ENCODE results near the gene RAD51B. TPM values are rescaled to one million over a fixed set of nuclear protein-coding genes. Genes with fewer than 3 reads are reported as not detected.

RAD51B gene
- total RNA-seq, 1 donor from 2014 or later = 25.1 TPM

DNA sequence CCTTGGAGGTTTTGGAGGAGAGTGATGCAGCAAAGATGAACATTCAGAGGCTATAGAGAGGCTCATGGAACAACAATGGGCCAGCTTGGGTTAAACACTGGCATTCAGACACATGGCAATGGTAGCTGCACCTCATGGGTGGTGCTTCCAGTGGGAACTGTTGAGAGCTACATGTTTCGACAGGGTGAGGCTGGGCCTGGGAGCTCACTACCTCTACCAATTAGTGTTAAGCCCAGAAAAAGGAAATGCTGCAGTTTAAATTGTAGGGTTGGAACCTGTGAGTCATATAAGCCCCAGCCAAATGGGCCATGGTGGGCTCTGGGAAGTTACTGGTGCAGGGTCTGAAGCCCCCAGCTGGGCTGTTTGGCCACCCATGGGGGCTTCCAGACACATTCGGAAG is 693.6 kb downstream of the RAD51B start:
- H3K36me3 Mint-ChIP-seq (ENCODE audit: low read depth) = no peaks in the 10 kb centered on the region
- no peaks in the 10 kb centered on the region for H3K9me3 Mint-ChIP-seq
- intact Hi-C loops (cut with micrococcal nuclease) = no loop called here
- no peaks in the 10 kb centered on the region for H3K27me3 Mint-ChIP-seq (ENCODE audit: low read depth)
- peaks cover 8% of the 10 kb centered on the region for H3K4me1 Mint-ChIP-seq (ENCODE audit: low read depth)
- no peak overlapping the region for H3K4me3 Mint-ChIP-seq (ENCODE audit: low read depth)
- H3K27ac Mint-ChIP-seq = no peak overlapping the region
- DNase-seq (ENCODE audit: low spot score) = no peak

DNA sequence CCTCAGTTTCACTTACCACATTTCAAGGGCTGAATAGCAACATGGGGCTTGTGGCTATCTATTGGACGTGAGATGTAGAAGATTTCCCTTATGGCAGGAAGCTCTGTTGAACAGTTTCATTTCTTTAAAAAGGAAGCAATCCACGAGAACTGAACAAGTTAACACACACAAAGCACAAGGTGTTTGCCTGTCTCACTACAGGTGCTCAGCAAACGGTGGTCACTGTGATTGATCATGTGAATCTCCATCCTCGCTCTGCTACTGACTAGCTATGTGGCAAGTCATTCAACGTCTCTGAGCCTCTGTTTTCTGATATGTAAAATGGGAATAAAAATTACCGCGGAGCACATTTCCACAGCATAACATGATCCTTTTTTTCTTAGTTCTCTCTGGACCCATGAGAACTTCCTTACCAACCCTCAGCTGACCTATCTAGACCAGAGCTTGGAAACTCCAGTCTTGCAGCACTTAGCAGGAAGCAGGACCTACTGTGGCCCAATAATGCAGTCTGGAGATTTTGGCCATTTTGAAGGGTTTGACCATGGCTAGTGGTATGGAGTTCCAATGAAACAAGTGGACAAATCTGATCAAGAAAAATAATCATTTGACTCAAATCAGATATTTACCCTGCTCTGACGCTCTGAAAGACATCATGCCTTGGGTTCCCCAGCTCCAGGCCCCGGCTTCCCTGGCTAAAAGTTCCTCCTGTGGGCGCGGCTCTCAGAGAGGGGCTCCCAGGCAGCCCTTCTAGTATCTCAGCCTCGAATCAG is 694.4 kb downstream of the RAD51B start:
- no peak overlapping the region for H3K4me3 Mint-ChIP-seq (ENCODE audit: low read depth)
- intact Hi-C loops (cut with micrococcal nuclease) = no loop called here

DNA sequence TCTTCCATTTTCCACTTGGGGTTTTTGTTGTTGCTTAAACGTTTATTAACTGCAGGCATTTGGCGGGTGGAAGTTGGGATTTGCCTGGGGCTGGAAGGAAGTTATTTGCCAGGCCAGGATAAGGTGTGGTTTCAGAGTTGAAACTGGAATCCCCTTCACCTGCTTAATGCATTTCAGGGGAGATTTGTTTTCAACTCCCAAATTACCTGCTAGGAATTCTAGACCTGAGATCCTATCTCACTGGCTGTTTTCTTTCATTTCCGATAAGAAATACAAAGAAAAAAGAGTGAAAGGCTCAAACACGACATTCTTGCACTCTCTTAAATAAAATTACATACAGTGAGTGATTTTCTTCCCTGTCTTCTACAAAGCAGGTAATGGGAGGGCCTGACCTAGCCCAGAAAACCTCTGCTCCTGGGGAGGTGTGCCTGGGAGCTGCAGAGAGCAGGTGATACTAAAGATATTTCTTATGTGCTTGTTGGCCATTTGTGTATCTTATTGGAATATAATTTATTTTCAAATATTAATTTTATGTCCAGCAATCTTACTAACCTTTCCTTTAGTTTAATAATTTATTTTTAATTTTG is 695.1 kb downstream of the RAD51B start:
- H3K36me3 Mint-ChIP-seq (ENCODE audit: low read depth) = no peaks in the 10 kb centered on the region
- peaks cover 12% of the 10 kb centered on the region for H3K4me1 Mint-ChIP-seq (ENCODE audit: low read depth)
- H3K9me3 Mint-ChIP-seq = no peaks in the 10 kb centered on the region
- no peaks in the 10 kb centered on the region for H3K27me3 Mint-ChIP-seq (ENCODE audit: low read depth)
- no peak overlapping the region for H3K27ac Mint-ChIP-seq
- H3K4me3 Mint-ChIP-seq (ENCODE audit: low read depth) = no peak overlapping the region
- intact Hi-C loops (cut with micrococcal nuclease) = no loop called here
- DNase-seq (ENCODE audit: low spot score) = no peak

More for the DNA sequence above, 694.4 kb downstream of the RAD51B start:
- Mint-ChIP-seq H3K27me3 (ENCODE audit: low read depth) (no peaks in the 10 kb centered on the region), H3K27ac (no peak overlapping the region), H3K4me1 (ENCODE audit: low read depth) (peaks cover 8% of the 10 kb centered on the region), H3K36me3 (ENCODE audit: low read depth) (no peaks in the 10 kb centered on the region), H3K9me3 (no peaks in the 10 kb centered on the region)
- no peak for DNase-seq (ENCODE audit: low spot score)

GRCh38 chr14:68516342-68516741 is 696.8 kb downstream of the RAD51B start:
- intact Hi-C loops (cut with micrococcal nuclease) = no loop called here
- Mint-ChIP-seq H3K27me3 (ENCODE audit: low read depth) (no peaks in the 10 kb centered on the region), H3K4me3 (ENCODE audit: low read depth) (no peak overlapping the region), H3K36me3 (ENCODE audit: low read depth) (no peaks in the 10 kb centered on the region), H3K4me1 (ENCODE audit: low read depth) (peaks cover 12% of the 10 kb centered on the region), H3K27ac (no peak overlapping the region), H3K9me3 (no peaks in the 10 kb centered on the region)
- DNase-seq (ENCODE audit: low spot score) = no peak

GRCh38 chr14:68518166-68518565 is 698.6 kb downstream of the RAD51B start:
- no peak for DNase-seq (ENCODE audit: low spot score)
- H3K36me3 Mint-ChIP-seq (ENCODE audit: low read depth) = no peaks in the 10 kb centered on the region
- intact Hi-C loops (cut with micrococcal nuclease) = no loop called here
- H3K4me1 Mint-ChIP-seq (ENCODE audit: low read depth) = peaks cover 7% of the 10 kb centered on the region
- no peak overlapping the region for H3K27ac Mint-ChIP-seq
- H3K27me3 Mint-ChIP-seq (ENCODE audit: low read depth) = no peaks in the 10 kb centered on the region
- no peak overlapping the region for H3K4me3 Mint-ChIP-seq (ENCODE audit: low read depth)
- H3K9me3 Mint-ChIP-seq = no peaks in the 10 kb centered on the region

DNA sequence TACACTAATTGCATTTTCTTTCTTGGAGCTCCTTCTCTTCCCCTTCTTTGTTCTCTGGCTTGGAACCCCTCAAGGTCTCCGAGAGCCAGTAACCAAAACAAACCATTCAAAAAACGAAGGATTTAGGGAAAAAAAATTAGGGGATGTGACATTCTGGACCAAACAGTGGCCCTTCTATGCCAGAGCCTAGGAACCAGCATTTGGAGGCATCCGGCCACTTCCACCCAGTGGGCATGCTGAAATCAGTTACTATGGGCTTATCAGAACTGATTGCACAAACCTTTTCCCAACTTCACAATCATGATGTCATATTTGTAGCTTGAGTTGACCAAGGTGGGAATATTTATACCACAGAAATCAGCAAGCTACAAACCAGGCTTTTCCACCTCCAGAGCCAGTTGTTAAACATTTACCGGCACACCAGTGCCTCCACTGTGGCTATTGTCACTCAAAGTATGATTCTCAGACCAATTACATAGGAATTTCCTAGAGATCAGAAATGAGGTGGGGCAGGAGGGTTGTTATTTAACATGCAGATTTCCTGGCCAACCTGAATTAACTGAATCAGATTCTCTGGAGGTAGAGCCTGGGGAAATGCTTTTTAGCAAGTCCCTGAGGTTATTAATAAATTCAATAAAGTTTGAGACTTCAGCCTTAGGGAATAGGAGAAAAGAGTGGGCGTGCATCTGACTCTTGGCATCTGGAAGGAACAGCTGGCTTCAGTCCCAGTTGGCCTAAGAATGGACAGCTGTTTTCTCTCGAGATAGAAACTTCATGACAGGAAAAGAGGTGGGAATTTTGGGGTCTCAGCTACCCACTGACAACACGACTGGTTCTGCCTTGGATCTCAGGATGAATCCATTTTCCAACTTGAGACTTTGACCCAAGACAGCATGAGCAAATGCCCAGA is 699.4 kb downstream of the RAD51B start:
- no peaks in the 10 kb centered on the region for H3K36me3 Mint-ChIP-seq (ENCODE audit: low read depth)
- peaks cover 5% of the 10 kb centered on the region for H3K4me1 Mint-ChIP-seq (ENCODE audit: low read depth)
- no peak overlapping the region for H3K27ac Mint-ChIP-seq
- DNase-seq (ENCODE audit: low spot score) = no peak
- no peaks in the 10 kb centered on the region for H3K9me3 Mint-ChIP-seq
- H3K4me3 Mint-ChIP-seq (ENCODE audit: low read depth) = no peak overlapping the region
- H3K27me3 Mint-ChIP-seq (ENCODE audit: low read depth) = no peaks in the 10 kb centered on the region
- intact Hi-C loops (cut with micrococcal nuclease) = no loop called here

- Mint-ChIP-seq H3K27me3 (ENCODE audit: low read depth) (no peaks in the 10 kb centered on the region), H3K4me3 (ENCODE audit: low read depth) (no peak overlapping the region), H3K27ac (no peak overlapping the region), H3K4me1 (ENCODE audit: low read depth) (peaks cover 4% of the 10 kb centered on the region), H3K36me3 (ENCODE audit: low read depth) (no peaks in the 10 kb centered on the region), H3K9me3 (no peaks in the 10 kb centered on the region)
- intact Hi-C loops (cut with micrococcal nuclease) = no loop called here
- no peak for DNase-seq (ENCODE audit: low spot score)
These were observed 700.1 kb downstream of the RAD51B start for GRCh38 chr14:68519671-68520187.

DNA sequence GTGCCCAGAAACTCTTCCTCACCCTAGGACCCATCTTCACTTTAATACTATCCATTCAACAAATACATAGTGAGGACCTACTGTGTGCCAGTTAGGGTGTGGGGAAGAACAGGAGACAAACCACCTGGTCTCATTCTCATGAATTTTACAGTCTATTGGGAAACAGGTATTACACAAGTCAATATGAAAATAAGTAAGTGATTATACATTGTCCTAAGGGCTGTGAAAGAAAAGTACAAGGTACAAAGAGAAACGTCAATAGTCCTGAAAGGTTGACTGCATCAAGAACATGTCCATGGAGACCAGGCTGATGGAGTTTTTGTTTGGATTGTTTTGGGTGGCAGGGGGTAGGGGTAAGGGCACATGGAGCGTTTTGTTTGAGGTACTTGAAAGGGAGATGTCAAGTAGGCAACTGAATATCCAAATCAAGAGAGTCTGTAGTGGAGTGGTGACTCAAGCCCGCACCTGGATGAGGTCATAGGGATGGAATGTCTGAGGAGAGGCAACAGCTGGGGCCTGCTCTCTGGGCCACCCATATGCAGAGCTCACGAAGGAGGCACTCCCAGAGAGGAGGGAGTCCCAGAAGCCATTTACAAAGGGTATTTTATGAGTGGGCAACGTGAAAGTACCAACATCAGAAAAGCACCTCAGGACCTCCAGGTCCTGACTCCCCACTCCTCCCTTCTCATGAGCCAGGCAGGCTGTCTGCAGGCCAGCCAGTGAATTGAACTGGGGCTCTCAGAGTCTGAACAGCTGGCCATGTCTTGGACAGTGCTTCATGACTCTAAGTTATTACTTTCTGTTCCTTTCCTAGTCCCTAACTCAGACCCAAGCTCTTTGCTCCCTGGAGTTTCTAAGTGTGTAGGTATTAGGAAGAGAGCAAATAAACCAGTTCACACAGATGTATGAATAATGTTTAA is 701.3 kb downstream of the RAD51B start:
- Mint-ChIP-seq H3K27me3 (ENCODE audit: low read depth) (no peaks in the 10 kb centered on the region), H3K4me1 (ENCODE audit: low read depth) (peaks cover 4% of the 10 kb centered on the region), H3K4me3 (ENCODE audit: low read depth) (no peak overlapping the region), H3K36me3 (ENCODE audit: low read depth) (no peaks in the 10 kb centered on the region), H3K9me3 (no peaks in the 10 kb centered on the region), H3K27ac (no peak overlapping the region)
- DNase-seq (ENCODE audit: low spot score) = no peak
- intact Hi-C loops (cut with micrococcal nuclease) = no loop called here

- Mint-ChIP-seq H3K4me3 (ENCODE audit: low read depth) (no peak overlapping the region), H3K27me3 (ENCODE audit: low read depth) (no peaks in the 10 kb centered on the region), H3K27ac (no peak overlapping the region), H3K36me3 (ENCODE audit: low read depth) (no peaks in the 10 kb centered on the region), H3K4me1 (ENCODE audit: low read depth) (peaks cover 4% of the 10 kb centered on the region), H3K9me3 (no peaks in the 10 kb centered on the region)
- no peak for DNase-seq (ENCODE audit: low spot score)
- intact Hi-C loops (cut with micrococcal nuclease) = no loop called here
These were observed 702.0 kb downstream of the RAD51B start for GRCh38 chr14:68521557-68521901.

- intact Hi-C loops (cut with micrococcal nuclease) = no loop called here
- H3K36me3 Mint-ChIP-seq (ENCODE audit: low read depth) = no peaks in the 10 kb centered on the region
- no peak overlapping the region for H3K4me3 Mint-ChIP-seq (ENCODE audit: low read depth)
- no peak for DNase-seq (ENCODE audit: low spot score)
- H3K9me3 Mint-ChIP-seq = no peaks in the 10 kb centered on the region
- H3K4me1 Mint-ChIP-seq (ENCODE audit: low read depth) = peaks cover 4% of the 10 kb centered on the region
- H3K27me3 Mint-ChIP-seq (ENCODE audit: low read depth) = no peaks in the 10 kb centered on the region
- no peak overlapping the region for H3K27ac Mint-ChIP-seq
These were observed 702.5 kb downstream of the RAD51B start for GRCh38 chr14:68521961-68522509.

- Mint-ChIP-seq H3K27ac (no peak overlapping the region), H3K9me3 (no peaks in the 10 kb centered on the region), H3K4me1 (ENCODE audit: low read depth) (peaks cover 4% of the 10 kb centered on the region), H3K4me3 (ENCODE audit: low read depth) (no peak overlapping the region), H3K27me3 (ENCODE audit: low read depth) (no peaks in the 10 kb centered on the region), H3K36me3 (ENCODE audit: low read depth) (no peaks in the 10 kb centered on the region)
- intact Hi-C loops (cut with micrococcal nuclease) = no loop called here
- DNase-seq (ENCODE audit: low spot score) = no peak
These were observed 703.1 kb downstream of the RAD51B start for GRCh38 chr14:68522510-68523325.

Measured in activated T-helper 2 cell treated with anti-CD3 and anti-CD28 coated beads, Interferon-gamma antibody, Interleukin-2, Interleukin-4, amounts not matched to agents 10 μg/mL and 5 μg/mL and 100 μg/mL, durations not matched to agents 14 hours and 24 hours and 36 hours (primary cell).